SU-DHL-6 (cell line): ENCODE results near the gene KPTN.
A peak's percentile ranks its signal among the peaks of the same experiment; 100 is the strongest.

ENCODE experiments used
- H2AFZ ChIP-seq: fragments of 200-600 bp; sonication (generic); 2 replicates; pipeline ENCODE4 v1.6.1; 2014; ENCODE audit warnings: low read depth, mild to moderate bottlenecking, moderate library complexity, mixed read lengths, antibody characterized with exemption, low read length; ENCODE audit not compliant: severe bottlenecking
- H3F3A ChIP-seq: fragments of 200-600 bp; shearing (Covaris generic); 2 replicates; pipeline ENCODE4 v1.6.0; 2016; ENCODE audit warnings: antibody characterized with exemption, mild to moderate bottlenecking; ENCODE audit not compliant: insufficient read depth
- H3K27ac ChIP-seq: fragments of 200-600 bp; sonication (generic); 2 replicates; pipeline ENCODE4 v1.5.1; 2016; ENCODE audit warnings: low read depth, mild to moderate bottlenecking, low read length, moderate library complexity, mixed read lengths
- H3K27me3 ChIP-seq: fragments of 200-600 bp; sonication (generic), shearing (Covaris generic); 2 replicates; pipeline ENCODE4 v1.6.0; 2014; ENCODE audit warnings: mild to moderate bottlenecking, low read length
- H3K36me3 ChIP-seq: fragments of 200-600 bp; sonication (generic); 2 replicates; pipeline ENCODE4 v1.6.1; 2014; ENCODE audit warnings: mild to moderate bottlenecking, low read length, mixed read lengths
- H3K4me2 ChIP-seq: fragments of 300-600, 200-600 bp; shearing (Covaris generic), sonication (generic); 2 replicates; pipeline ENCODE4 v1.6.0; 2014; ENCODE audit warnings: low read length, low read depth, mild to moderate bottlenecking; ENCODE audit not compliant: poor library complexity, severe bottlenecking
- H3K4me3 ChIP-seq: fragments of 200-600 bp; sonication (generic); 2 replicates; pipeline ENCODE4 v1.5.1; 2014; ENCODE audit warnings: antibody characterized with exemption, low read length, mild to moderate bottlenecking, mixed read lengths; ENCODE audit not compliant: insufficient read depth, poor library complexity, severe bottlenecking
- H3K79me2 ChIP-seq: fragments of 200-600 bp; sonication (generic); 2 replicates; pipeline ENCODE4 v1.6.1; 2014; ENCODE audit warnings: mild to moderate bottlenecking, low read length, moderate library complexity; ENCODE audit not compliant: insufficient read depth
- H3K9ac ChIP-seq: fragments of 200-600 bp; sonication (generic); 2 replicates; pipeline ENCODE4 v1.7.0; 2014; ENCODE audit warnings: mild to moderate bottlenecking, low read length
- H3K9me2 ChIP-seq: fragments of 200-600 bp; sonication (generic); replicated peaks from 2 replicates; pipeline ENCODE4 v1.6.1; 2014; ENCODE audit warnings: low read length; ENCODE audit not compliant: insufficient read depth
- H3K9me3 ChIP-seq: fragments of 200-600 bp; sonication (generic); 2 replicates; pipeline ENCODE4 v1.6.1; 2014; ENCODE audit warnings: low read length, mixed read lengths; ENCODE audit not compliant: insufficient read depth
- H4K20me1 ChIP-seq: fragments of 200-600 bp; sonication (generic); 2 replicates; pipeline ENCODE4 v1.6.1; 2014; ENCODE audit warnings: low read depth, mild to moderate bottlenecking, antibody characterized with exemption, low read length, moderate library complexity, mixed read lengths
- CTCF ChIP-seq: fragments of 200-600 bp; sonication (generic); IDR thresholded peaks from one replicate; pipeline ENCODE4 v1.5.1; 2017; ENCODE audit warnings: antibody characterized with exemption, mild to moderate bottlenecking, low read length, moderate library complexity; ENCODE audit not compliant: insufficient read depth, poor library complexity, severe bottlenecking
- EZH2phosphoT487 ChIP-seq: fragments of 200-600 bp; sonication (generic), shearing (Covaris generic); conservative IDR thresholded peaks from 2 replicates; pipeline ENCODE4 v1.6.1; 2018; ENCODE audit warnings: mild to moderate bottlenecking, antibody characterized with exemption, low read length, moderate library complexity, mixed read lengths

Gene KPTN

GRCh38 chr19:47514869-47515588 is 31.0 kb upstream of the KPTN start, which contains the start of gene NAPA:
Gene NAPA, minus strand, starts transcription at chr19:47515063. Its CDS starts 123 bp downstream, at chr19:47514940.
- Histone ChIP-seq H3K4me2 (peak within 1 kb of the TSS; percentile 76), H3K9me3 (no peaks in the 10 kb centered on the region), H3K27me3 (no peaks in the 10 kb centered on the region), H3K9me2 (no peaks in the 10 kb centered on the region), H4K20me1 (no peaks in the 10 kb centered on the region), H3K36me3 (no peaks in the 10 kb centered on the region), H2AFZ (peak within 1 kb of the TSS; percentile 94), H3K27ac (peak within 1 kb of the TSS; percentile 52), H3K79me2 (peaks cover 46% of the 10 kb centered on the region), H3F3A (peaks cover 11% of the 10 kb centered on the region), H3K9ac (peak within 1 kb of the TSS; percentile 96), H3K4me3 (peak within 1 kb of the TSS; percentile 98)
- no peak for TF ChIP-seq EZH2phosphoT487

GRCh38 chr19:47514151-47514868 is 30.3 kb upstream of the KPTN start:
- Histone ChIP-seq H3K79me2 (peaks cover 53% of the 10 kb centered on the region), H3K9me3 (no peaks in the 10 kb centered on the region), H3K36me3 (no peaks in the 10 kb centered on the region), H3F3A (peaks cover 11% of the 10 kb centered on the region), H4K20me1 (no peaks in the 10 kb centered on the region), H3K27me3 (no peaks in the 10 kb centered on the region), H3K4me2 (peak overlapping the region; percentile 76), H3K27ac (0 out of 2 replicates have a peak overlapping the region, but pooled peaks have one; percentile 13), H3K9me2 (no peaks in the 10 kb centered on the region), H3K4me3 (peak overlapping the region; percentile 98), H3K9ac (peak overlapping the region; percentile 96), H2AFZ (peak overlapping the region; percentile 90)
- TF ChIP-seq CTCF (no peak), EZH2phosphoT487 (no peak)

- H2AFZ ChIP-seq, result no peak overlapping the region
- peaks cover 6% of the 10 kb centered on the region for H3F3A ChIP-seq
- no peaks in the 10 kb centered on the region for H4K20me1 ChIP-seq
- H3K9ac ChIP-seq, result no peak overlapping the region
- no peaks in the 10 kb centered on the region for H3K27me3 ChIP-seq
- H3K9me3 ChIP-seq, result no peaks in the 10 kb centered on the region
- no peak overlapping the region for H3K27ac ChIP-seq
- no peaks in the 10 kb centered on the region for H3K9me2 ChIP-seq
- no peaks in the 10 kb centered on the region for H3K36me3 ChIP-seq
- no peak for TF ChIP-seq CTCF
- no peak for TF ChIP-seq EZH2phosphoT487
- H3K4me2 ChIP-seq, result peak overlapping the region; percentile 76
- no peak overlapping the region for H3K4me3 ChIP-seq
- H3K79me2 ChIP-seq, result peaks cover 64% of the 10 kb centered on the region
These were observed 28.9 kb upstream of the KPTN start for GRCh38 chr19:47512948-47513319.
